HepG2 (cell line): ENCODE measurements around the gene TTLL13. TPM values are rescaled to one million over a fixed set of nuclear protein-coding genes. Genes with fewer than 3 reads are reported as not detected.
A peak's percentile ranks its signal among the peaks of the same experiment; 100 is the strongest.

Experiments
- ATAC-seq: fragments of 200-7000 bp; cut with Tn5 transposase; 3 replicates; pipeline ENCODE4 v1.9.1; 2020; ENCODE audit warnings: mild to moderate bottlenecking, moderate library complexity
- BruUV-seq: library from RNA; stranded (reverse); fragments of 400-500 nt; replicated peaks from 2 replicates; lab custom pipeline; 2021; lab: Mats Ljungman, UMichigan
- CTCF ChIA-PET: fragments of 300-600 bp; formaldehyde crosslinking; extraction: SDS; loops from one replicate; lab custom pipeline; 2021; ENCODE audit warnings: low total read pairs, inconsistent platforms, low intra/inter-chr PET ratio; lab: Yijun Ruan, JAX
- POLR2A ChIA-PET: fragments of 350-600 bp; sonication (Branson Sonifier 250); formaldehyde crosslinking; loops from one replicate; lab custom pipeline; 2020; ENCODE audit warnings: antibody characterized with exemption, inconsistent platforms; lab: Yijun Ruan, JAX
- DNase-seq: peaks from one replicate; pipeline ENCODE4 v3.0.0-alpha.2; 2015; ENCODE audit warnings: low spot score
- FAIRE-seq: peaks from 3 replicates; lab custom pipeline; 2011; peaks lifted over from hg19 to GRCh38; lab: Jason Lieb, UNC
- H2AFZ ChIP-seq: one replicate; pipeline ENCODE4 v1.6.1; 2011; ENCODE audit warnings: low read length, inconsistent platforms
- H3K27ac ChIP-seq: fragments of 300-600 bp; 3 replicates; pipeline ENCODE4 v1.8.0; 2011; ENCODE audit warnings: mixed run types, mild to moderate bottlenecking, mixed read lengths, low read length, inconsistent platforms; ENCODE audit not compliant: insufficient read depth; ENCODE audit errors: extremely low read length
- H3K27me3 ChIP-seq, 2 experiments: fragments of 200-600 bp in 1 of 2; 2 replicates in 1 of 2; 3 replicates in 1 of 2; pipeline versions ENCODE4 v1.6.0 to v1.8.0; 2011; ENCODE audit warnings: low read length in 2 of 2, mild to moderate bottlenecking in 2 of 2, moderate library complexity in 2 of 2, inconsistent platforms in 1 of 2; ENCODE audit not compliant: insufficient read depth in 2 of 2, control insufficient read depth in 1 of 2
- H3K36me3 ChIP-seq, 2 experiments: fragments of 200-600 bp in 1 of 2; replicated peaks in 1 of 2; 2 replicates in 1 of 2; 3 replicates in 1 of 2; pipeline versions ENCODE4 v1.5.1 to v1.8.0; 2011; ENCODE audit warnings: low read length in 2 of 2, inconsistent platforms in 1 of 2; ENCODE audit not compliant: insufficient read depth in 2 of 2, control insufficient read depth in 1 of 2
- H3K4me1 ChIP-seq: 2 replicates; pipeline ENCODE4 v1.5.1; 2012; ENCODE audit warnings: low read length, inconsistent platforms; ENCODE audit not compliant: insufficient read depth
- H3K4me2 ChIP-seq: 2 replicates; pipeline ENCODE4 v1.6.0; 2011; ENCODE audit warnings: low read depth, low read length, inconsistent platforms
- H3K4me3 ChIP-seq, 3 experiments: fragments of 200-600 bp in 1 of 3; sonication (generic), shearing (Covaris generic) in 1 of 3; replicated peaks in 1 of 3; 2 replicates each; pipeline ENCODE4 v1.5.1; 2011 to 2016; ENCODE audit warnings: low read length in 3 of 3, inconsistent platforms in 2 of 3, low read depth in 2 of 3, mild to moderate bottlenecking in 2 of 3, control low read depth in 1 of 3, mixed read lengths in 1 of 3; ENCODE audit not compliant: insufficient read depth in 1 of 3
- H3K79me2 ChIP-seq: one replicate; pipeline ENCODE4 v1.6.1; 2011; ENCODE audit warnings: low read length, inconsistent platforms; ENCODE audit not compliant: insufficient read depth
- H3K9ac ChIP-seq: 2 replicates; pipeline ENCODE4 v1.6.0; 2011; ENCODE audit warnings: mild to moderate bottlenecking, low read depth, low read length, inconsistent platforms; ENCODE audit not compliant: insufficient read depth
- H3K9me3 ChIP-seq: 2 replicates; pipeline ENCODE4 v1.5.1; 2012; ENCODE audit warnings: mild to moderate bottlenecking, low read length
- H4K20me1 ChIP-seq: 2 replicates; pipeline ENCODE4 v1.6.0; 2011; ENCODE audit warnings: inconsistent platforms, mild to moderate bottlenecking, low read length, moderate library complexity; ENCODE audit not compliant: insufficient read depth
- CCDC6 ChIP-seq: sonication (generic); formaldehyde crosslinking; IDR thresholded peaks from 2 replicates; pipeline ENCODE4 v1.8.1; 2022; ENCODE audit warnings: mild to moderate bottlenecking, missing genetic modification reagents, moderate library complexity
- NCOA5 ChIP-seq: sonication (generic); formaldehyde crosslinking; IDR thresholded peaks from 2 replicates; pipeline ENCODE4 v1.4.0; 2020; ENCODE audit warnings: missing genetic modification reagents
- RXRA ChIP-seq: sonication (generic); formaldehyde crosslinking; IDR thresholded peaks from 2 replicates; pipeline ENCODE4 v1.5.1; 2020; ENCODE audit warnings: missing genetic modification reagents
- SMC3 ChIP-seq: IDR thresholded peaks from 2 replicates; pipeline ENCODE4 v1.6.1; 2011; ENCODE audit warnings: low read length, improper control_type of control experiment
- TBX2 ChIP-seq: sonication (generic); formaldehyde crosslinking; IDR thresholded peaks from 2 replicates; pipeline ENCODE4 v1.5.0; 2020; ENCODE audit warnings: missing genetic modification reagents, mild to moderate bottlenecking, borderline replicate concordance
- ZIK1 ChIP-seq: sonication (generic); formaldehyde crosslinking; IDR thresholded peaks from 2 replicates; pipeline ENCODE4 v1.5.0; 2020; ENCODE audit warnings: mild to moderate bottlenecking, low read depth, missing genetic modification reagents, borderline replicate concordance
- ZNF331 ChIP-seq: sonication (generic); formaldehyde crosslinking; IDR thresholded peaks from 2 replicates; pipeline ENCODE4 v1.4.0; 2020; ENCODE audit warnings: missing genetic modification reagents
- ZNF547 ChIP-seq: sonication (generic); formaldehyde crosslinking; IDR thresholded peaks from 2 replicates; pipeline ENCODE4 v1.5.1; 2020; ENCODE audit warnings: mild to moderate bottlenecking, missing genetic modification reagents
- ZNF616 ChIP-seq: sonication (generic); formaldehyde crosslinking; IDR thresholded peaks from 2 replicates; pipeline ENCODE4 v1.5.0; 2020; ENCODE audit warnings: low read depth, mild to moderate bottlenecking, missing genetic modification reagents
- ZNF878 ChIP-seq: sonication (generic); formaldehyde crosslinking; IDR thresholded peaks from 2 replicates; pipeline ENCODE4 v1.8.1; 2023; ENCODE audit warnings: mild to moderate bottlenecking, missing genetic modification reagents, moderate library complexity
- WGBS: methylation state at CpG from one replicate; pipeline ENCODE4 v1.1.6; 2017; ENCODE audit warnings: low lambda C conversion rate; 5-methylcytosine and 5-hydroxymethylcytosine counted together
- in situ Hi-C: cut with HindIII; loops from 2 replicates; pipeline ENCODE4 v1.10.0; 2017; ENCODE audit warnings: low pct_unique_long_range_greater_than_20kb; ENCODE audit not compliant: extremely low pct_ligation_motif_present
- intact Hi-C: fragments of 100-400 bp; cut with micrococcal nuclease; formaldehyde crosslinking; loops from one replicate; pipeline ENCODE4 v1.10.0; 2022; ENCODE audit not compliant: unreplicated experiment
- polyA plus RNA-seq, 8 experiments: library from polyadenylated mRNA; depleted of rRNA in 3 of 8; stranded (reverse) in 7 of 8; unstranded in 1 of 8; fragments of >200 nt; fragmentation: Illumina TruSeq in 4 of 8; extraction: Trizol in 4 of 8; gene quantifications; 2 replicates each; pipeline versions ENCODE4 v1.2.1 to v1.2.3, GENCODE V29; 2011 to 2016; ENCODE audit warnings: low read depth in 4 of 8, missing spikeins in 1 of 8, mixed read lengths in 1 of 8; ENCODE audit not compliant: insufficient read depth in 1 of 8
- total RNA-seq, 5 experiments: library from RNA; depleted of rRNA; stranded (reverse); fragments of >200 nt; fragmentation: Illumina TruSeq; extraction: Trizol; gene quantifications; 2 replicates each; pipeline ENCODE4 v1.2.3, GENCODE V29; 2016; ENCODE audit warnings: low read depth in 1 of 5
- TF ChIP-seq, protein P1 (sequence below): sonication (generic); formaldehyde crosslinking; IDR thresholded peaks from 2 replicates; pipeline ENCODE4 v1.4.0; 2020; ENCODE audit warnings: missing genetic modification reagents
- TF ChIP-seq, protein P2 (sequence below): sonication (generic); formaldehyde crosslinking; IDR thresholded peaks from 2 replicates; pipeline ENCODE4 v1.9.0; 2022; ENCODE audit warnings: low read depth, missing genetic modification reagents
- TF ChIP-seq, protein P3 (sequence below): sonication (generic); formaldehyde crosslinking; IDR thresholded peaks from 2 replicates; pipeline ENCODE4 v1.5.1; 2020; ENCODE audit warnings: missing genetic modification reagents, mild to moderate bottlenecking, borderline replicate concordance

The TTLL13 gene
- total and polyA plus RNA-seq, 2 of the 13 experiments (the other 11 are each of a cell fraction or from before 2014, with no cell fraction given), result 0.07 to 0.29 TPM

DNA sequence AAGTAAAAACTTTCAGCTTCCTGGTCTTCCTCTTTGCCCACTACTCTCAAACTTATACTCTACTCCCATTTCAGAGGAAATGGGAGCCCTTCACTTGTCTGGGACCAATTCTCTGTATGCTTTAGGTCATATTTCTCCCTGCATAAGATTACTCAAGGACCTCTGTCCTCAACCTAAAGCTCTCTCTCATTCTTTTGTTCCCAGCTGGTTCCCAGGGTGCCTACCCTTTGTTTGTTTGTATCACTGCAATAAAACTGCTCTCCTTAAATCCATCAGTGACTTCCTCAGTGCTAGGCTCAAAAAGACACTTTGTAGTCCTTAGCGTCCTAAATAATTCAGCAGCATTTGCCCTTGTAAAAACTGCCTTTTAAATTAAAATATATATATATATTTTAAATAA lies 19.1 kb downstream of the TTLL13 start:
- DNase-seq (no peak), FAIRE-seq (no peak), ATAC-seq (no peak)
- Histone ChIP-seq H4K20me1 (peaks cover 10% of the 10 kb centered on the region), H3K4me1 (peaks cover 42% of the 10 kb centered on the region), H3K4me3 (no peak overlapping the region), H2AFZ (no peak overlapping the region), H3K36me3 (peaks cover 10 to 32% of the 10 kb centered on the region in 2 experiments; a peak in 4 of 5 replicates), H3K79me2 (peaks cover 42% of the 10 kb centered on the region), H3K27me3 (no peaks in the 10 kb centered on the region; a peak in 1 of 5 replicates), H3K27ac (no peak overlapping the region), H3K4me2 (peak overlapping the region; percentile 33; the same call in 1 of the 2 replicates), H3K9ac (0 out of 2 replicates have a peak overlapping the region, but pooled peaks have one; percentile 9), H3K9me3 (no peaks in the 10 kb centered on the region)
- POLR2A ChIA-PET, result interaction anchor here (1.3 kb wide), 1 partner anchor 19 kb away, joined by 4 read pairs; no protein-coding TSS in a partner anchor
- TF ChIP-seq, protein P1, sequence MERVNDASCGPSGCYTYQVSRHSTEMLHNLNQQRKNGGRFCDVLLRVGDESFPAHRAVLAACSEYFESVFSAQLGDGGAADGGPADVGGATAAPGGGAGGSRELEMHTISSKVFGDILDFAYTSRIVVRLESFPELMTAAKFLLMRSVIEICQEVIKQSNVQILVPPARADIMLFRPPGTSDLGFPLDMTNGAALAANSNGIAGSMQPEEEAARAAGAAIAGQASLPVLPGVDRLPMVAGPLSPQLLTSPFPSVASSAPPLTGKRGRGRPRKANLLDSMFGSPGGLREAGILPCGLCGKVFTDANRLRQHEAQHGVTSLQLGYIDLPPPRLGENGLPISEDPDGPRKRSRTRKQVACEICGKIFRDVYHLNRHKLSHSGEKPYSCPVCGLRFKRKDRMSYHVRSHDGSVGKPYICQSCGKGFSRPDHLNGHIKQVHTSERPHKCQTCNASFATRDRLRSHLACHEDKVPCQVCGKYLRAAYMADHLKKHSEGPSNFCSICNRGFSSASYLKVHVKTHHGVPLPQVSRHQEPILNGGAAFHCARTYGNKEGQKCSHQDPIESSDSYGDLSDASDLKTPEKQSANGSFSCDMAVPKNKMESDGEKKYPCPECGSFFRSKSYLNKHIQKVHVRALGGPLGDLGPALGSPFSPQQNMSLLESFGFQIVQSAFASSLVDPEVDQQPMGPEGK, result no peak
- TF ChIP-seq, protein P2, sequence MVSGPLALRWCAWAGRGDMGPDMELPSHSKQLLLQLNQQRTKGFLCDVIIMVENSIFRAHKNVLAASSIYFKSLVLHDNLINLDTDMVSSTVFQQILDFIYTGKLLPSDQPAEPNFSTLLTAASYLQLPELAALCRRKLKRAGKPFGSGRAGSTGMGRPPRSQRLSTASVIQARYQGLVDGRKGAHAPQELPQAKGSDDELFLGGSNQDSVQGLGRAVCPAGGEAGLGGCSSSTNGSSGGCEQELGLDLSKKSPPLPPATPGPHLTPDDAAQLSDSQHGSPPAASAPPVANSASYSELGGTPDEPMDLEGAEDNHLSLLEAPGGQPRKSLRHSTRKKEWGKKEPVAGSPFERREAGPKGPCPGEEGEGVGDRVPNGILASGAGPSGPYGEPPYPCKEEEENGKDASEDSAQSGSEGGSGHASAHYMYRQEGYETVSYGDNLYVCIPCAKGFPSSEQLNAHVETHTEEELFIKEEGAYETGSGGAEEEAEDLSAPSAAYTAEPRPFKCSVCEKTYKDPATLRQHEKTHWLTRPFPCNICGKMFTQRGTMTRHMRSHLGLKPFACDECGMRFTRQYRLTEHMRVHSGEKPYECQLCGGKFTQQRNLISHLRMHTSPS, result no peak
- no peak for TF ChIP-seq ZNF547 (CRISPR knock-in tag)
- TF ChIP-seq ZNF878, result no peak
- TF ChIP-seq CCDC6 (CRISPR knock-in tag), result no peak
- TF ChIP-seq ZNF331 (CRISPR knock-in tag), result no peak
- no peak for TF ChIP-seq TBX2 (CRISPR knock-in tag)
- TF ChIP-seq ZNF616 (CRISPR knock-in tag), result no peak
- TF ChIP-seq NCOA5 (CRISPR knock-in tag), result no peak
- TF ChIP-seq, protein P3, sequence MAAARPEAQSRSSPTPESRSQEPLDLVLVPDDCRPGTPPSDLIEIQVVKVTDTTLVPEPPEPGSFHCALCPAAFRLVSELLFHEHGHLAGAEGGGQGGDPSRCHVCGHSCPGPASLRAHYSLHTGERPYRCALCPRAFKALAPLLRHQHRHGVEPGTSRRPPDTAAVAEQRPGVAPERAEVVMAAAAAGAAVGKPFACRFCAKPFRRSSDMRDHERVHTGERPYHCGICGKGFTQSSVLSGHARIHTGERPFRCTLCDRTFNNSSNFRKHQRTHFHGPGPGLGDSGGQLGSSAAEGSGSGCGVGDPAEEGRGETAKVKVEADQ, result no peak
- no peak for TF ChIP-seq ZIK1 (CRISPR knock-in tag)
- TF ChIP-seq RXRA, result no peak
- TF ChIP-seq SMC3, result no peak
- in situ Hi-C loops, result no loop called here
- 100% methylated on average over 1 of the region's 1 CpG for WGBS
- no TSS peak for BruUV-seq
- CTCF ChIA-PET, result no interaction called here
- intact Hi-C loops, result loop anchor here (5.0 kb wide), 1 partner anchor 36 kb away; the partner anchor contains the start of genes CIB1 and GDPGP1
